Measurements from ENCODE around the gene COPB2.

The COPB2 gene

DNA sequence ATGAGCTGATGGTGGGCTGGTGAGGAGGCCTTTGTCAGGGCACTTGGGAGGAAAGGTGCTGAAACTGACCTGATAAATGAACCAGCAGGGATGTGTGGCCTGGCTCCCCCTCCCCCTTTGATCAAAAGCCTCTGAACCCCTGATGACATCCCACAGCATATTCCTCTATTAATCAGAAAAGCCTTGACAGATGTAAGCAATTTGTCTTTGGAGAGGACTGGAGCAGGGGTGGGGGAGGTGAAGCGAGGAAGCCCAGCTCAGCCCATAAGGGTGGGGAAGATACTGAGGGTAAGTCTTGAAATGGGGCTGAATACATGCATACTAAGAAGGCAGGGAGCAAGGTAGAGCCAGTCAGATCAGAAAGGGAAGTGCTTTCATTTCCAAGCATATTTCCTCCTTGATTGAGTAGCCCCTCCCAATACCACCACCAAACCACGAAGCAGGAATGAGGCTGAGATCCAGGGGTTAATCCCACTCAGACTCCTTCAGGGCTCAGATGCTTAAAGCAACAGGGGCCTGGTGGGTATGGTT, 80.3 kb downstream of the COPB2 start:
- no peak for DNase-seq (ENCODE audit: low read depth in 2 of 2)
- no peak for TF ChIP-seq CTCF (IDR thresholded peaks at IDR 0.05; ENCODE audit: low read depth, low read length)
- H3K4me3 ChIP-seq (replicated peaks in 1 of 2; ENCODE audit: low read depth in 2 of 2, low read length in 2 of 2), result no peak overlapping the region

DNA sequence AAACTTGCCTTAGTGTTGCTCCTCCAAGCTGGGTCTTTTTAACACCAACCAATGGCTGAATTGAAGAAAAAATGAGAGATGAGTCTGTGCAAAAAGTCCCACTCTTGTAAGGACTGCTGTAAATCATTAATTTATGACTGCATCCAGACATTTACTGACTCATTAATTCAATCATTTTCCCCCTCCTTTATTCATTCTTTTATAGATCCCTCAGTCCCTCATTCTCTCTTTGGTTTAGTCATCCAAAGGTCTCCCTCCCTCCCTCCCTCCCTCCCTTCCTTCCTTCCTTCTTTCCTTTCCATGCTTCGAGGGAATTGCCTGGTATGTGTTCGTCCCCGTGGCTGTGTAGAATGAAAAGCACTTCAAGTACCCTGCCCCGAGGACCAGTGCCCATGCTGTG, 80.9 kb downstream of the COPB2 start:
- no peak for TF ChIP-seq CTCF (IDR thresholded peaks at IDR 0.05; ENCODE audit: low read depth, low read length)
- no peak overlapping the region for H3K4me3 ChIP-seq (replicated peaks in 1 of 2; ENCODE audit: low read depth in 2 of 2, low read length in 2 of 2)
- DNase-seq (ENCODE audit: low read depth in 2 of 2), result no peak

DNA sequence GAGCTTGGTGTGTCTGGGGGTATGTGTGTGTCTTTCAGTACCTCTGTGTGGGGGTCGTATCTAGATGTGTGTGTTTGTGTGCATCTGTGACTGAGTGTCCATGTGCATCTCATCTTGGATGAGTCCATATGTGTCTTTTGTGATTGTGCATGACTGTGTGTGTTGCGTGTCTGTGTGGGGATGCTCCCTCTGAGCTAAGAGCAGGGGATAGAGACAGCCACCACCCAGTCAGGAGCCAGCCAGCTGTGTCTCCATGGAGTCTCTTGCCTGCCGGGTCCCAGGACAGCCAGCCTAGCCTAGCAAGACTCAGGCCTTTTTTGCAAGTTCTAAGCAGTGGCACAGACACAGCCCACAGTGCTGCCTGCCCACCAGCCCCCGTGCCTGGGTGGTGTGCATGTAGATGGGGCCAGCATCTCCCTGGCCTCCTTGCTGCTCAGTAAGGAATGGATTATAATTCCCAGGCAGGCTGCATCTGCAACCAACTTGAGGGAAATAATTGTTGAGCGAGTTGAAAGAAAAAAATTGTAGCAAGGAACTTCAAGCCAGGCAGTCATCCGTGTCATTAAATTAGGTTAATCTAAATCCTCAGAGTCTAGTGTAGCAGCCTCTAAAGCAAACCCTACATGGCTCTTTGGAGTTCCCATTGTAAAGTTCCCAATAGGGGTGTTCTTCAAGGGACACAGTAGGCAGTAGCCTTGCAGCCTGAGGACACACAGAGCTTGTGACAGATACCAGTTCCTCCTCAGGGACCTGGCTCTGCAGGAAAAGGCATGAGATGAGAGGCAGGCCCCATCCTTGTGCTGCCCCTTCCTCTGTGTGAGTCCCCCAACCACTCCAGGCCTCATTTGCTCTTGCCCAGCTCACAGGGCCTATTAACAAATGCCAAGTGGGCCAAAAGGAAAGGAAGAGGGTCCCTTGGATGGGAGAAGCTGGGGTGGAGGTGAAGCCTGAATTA, 81.6 kb downstream of the COPB2 start:
- H3K4me3 ChIP-seq (replicated peaks in 1 of 2; ENCODE audit: low read depth in 2 of 2, low read length in 2 of 2), result no peak overlapping the region
- DNase-seq (ENCODE audit: low read depth in 2 of 2), result no peak
- no peak for TF ChIP-seq CTCF (IDR thresholded peaks at IDR 0.05; ENCODE audit: low read depth, low read length)

Measured in cardiac fibroblast (primary cell).